Measurements from ENCODE around the gene TCIRG1.
"Not testable (repeated sequence)": the region's sequence is repeated elsewhere in the genome, so short reads cannot be mapped to it uniquely, and the experiment has no call there.

- TF ChIP-seq CTCF (IDR thresholded peaks at IDR 0.05); REST (IDR thresholded peaks at IDR 0.05; ENCODE audit: insufficient read depth in 1 of 2, low read depth in 2 of 2, low read length in 1 of 2); SIN3A (IDR thresholded peaks at IDR 0.05; ENCODE audit: borderline replicate concordance, insufficient read depth, low read depth, low read length): not testable (repeated sequence)
Measured at GRCh38 chr11:67990546-67991346, 48.1 kb upstream of the TCIRG1 start.

All from Panc1 (cell line).